Omental fat pad (tissue), 4 donors: Measurements from ENCODE around the gene SEMA4D. TPM values are rescaled to one million over a fixed set of nuclear protein-coding genes. Genes with fewer than 3 reads are reported as not detected.

ENCODE experiments used
- ATAC-seq: fragments of 150-250 bp; one replicate; pipeline ENCODE4 v1.9.1; 2016; ENCODE audit warnings: mild to moderate bottlenecking, moderate library complexity; ENCODE audit not compliant: low FRiP score
- DNase-seq: peaks from one replicate; pipeline ENCODE4 v3.0.0-alpha.2; 2019; ENCODE audit warnings: low spot score
- CTCF ChIP-seq, 3 donors: fragments of 450-650 bp; IDR thresholded peaks; one replicate each; pipeline ENCODE4 v1.5.1; 2016 to 2017; ENCODE audit warnings: antibody characterized with exemption in 3 of 3, mild to moderate bottlenecking in 3 of 3, moderate library complexity in 2 of 3
- total RNA-seq, 4 donors: library from RNA; depleted of rRNA; stranded (reverse); fragments of >200 nt; gene quantifications; one replicate each; pipeline ENCODE4 v1.1.0, GENCODE V29; 2016

The SEMA4D gene
- total RNA-seq, 4 donors from 2014 or later, result 14.2 to 49.5 (median 18.3) TPM

GRCh38 chr9:89478821-89479668 lies 18.9 kb downstream of the SEMA4D start:
- no peak for DNase-seq
- ATAC-seq, result no peak
- TF ChIP-seq CTCF (IDR thresholded peaks at IDR 0.05), result no peak

- DNase-seq (no peak), ATAC-seq (peak; percentile 57)
- no peak for TF ChIP-seq CTCF (IDR thresholded peaks at IDR 0.05)
These were observed 19.9 kb downstream of the SEMA4D start for GRCh38 chr9:89477811-89478630.

GRCh38 chr9:89477384-89477783 lies 20.5 kb downstream of the SEMA4D start:
- ATAC-seq (no peak), DNase-seq (no peak)
- no peak for TF ChIP-seq CTCF (IDR thresholded peaks at IDR 0.05)

- DNase-seq (no peak), ATAC-seq (no peak)
- no peak for TF ChIP-seq CTCF (IDR thresholded peaks at IDR 0.05)
These were observed 21.4 kb downstream of the SEMA4D start for GRCh38 chr9:89476546-89476945.

GRCh38 chr9:89475891-89476440 lies 21.9 kb downstream of the SEMA4D start:
- ATAC-seq, result no peak

GRCh38 chr9:89474939-89475338 lies 23.0 kb downstream of the SEMA4D start:
- ATAC-seq (no peak), DNase-seq (peak; percentile 2)
- no peak for TF ChIP-seq CTCF (IDR thresholded peaks at IDR 0.05)

More at GRCh38 chr9:89475891-89476440, 21.9 kb downstream of the SEMA4D start:
- TF ChIP-seq CTCF (IDR thresholded peaks at IDR 0.05), result no peak
- no peak for DNase-seq
